ENCODE results near the gene INPP5D. TPM values are rescaled to one million over a fixed set of nuclear protein-coding genes. Genes with fewer than 3 reads are reported as not detected.
"Not testable (repeated sequence)": the region's sequence is repeated elsewhere in the genome, so short reads cannot be mapped to it uniquely, and the experiment has no call there.

INPP5D gene
- total RNA-seq, 1 donor from 2014 or later, result 8.9 TPM

DNA sequence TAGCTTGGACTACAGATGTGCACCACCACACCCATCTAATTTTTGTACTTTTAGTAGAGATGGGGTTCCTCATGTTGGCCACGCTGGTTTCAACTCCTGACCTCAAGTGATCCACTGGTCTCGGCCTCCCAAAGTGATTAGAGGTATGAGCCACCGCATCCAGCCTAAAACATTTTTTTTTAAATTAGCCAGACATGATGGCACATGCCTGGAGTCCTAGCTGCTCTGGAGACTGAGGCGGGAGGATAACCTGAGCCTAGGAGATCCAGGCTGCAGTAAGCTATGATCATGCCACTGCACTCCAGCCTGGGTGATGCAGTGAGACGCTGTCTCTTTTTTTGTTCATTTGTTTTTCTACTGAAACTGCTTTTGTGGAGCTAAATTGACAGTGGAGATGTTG, 126.7 kb downstream of the INPP5D start:
- DNase-seq (ENCODE audit: low spot score in 2 of 2, unreplicated experiment in 2 of 2), result no peak
- H3K4me1 Mint-ChIP-seq, result peaks cover 1% of the 10 kb centered on the region
- no peaks in the 10 kb centered on the region for H3K36me3 Mint-ChIP-seq
- H3K27ac Mint-ChIP-seq, result no peak overlapping the region
- H3K27me3 Mint-ChIP-seq (ENCODE audit: low read depth), result no peaks in the 10 kb centered on the region
- no peak overlapping the region for H3K4me3 Mint-ChIP-seq
- TF ChIP-seq, protein P1, sequence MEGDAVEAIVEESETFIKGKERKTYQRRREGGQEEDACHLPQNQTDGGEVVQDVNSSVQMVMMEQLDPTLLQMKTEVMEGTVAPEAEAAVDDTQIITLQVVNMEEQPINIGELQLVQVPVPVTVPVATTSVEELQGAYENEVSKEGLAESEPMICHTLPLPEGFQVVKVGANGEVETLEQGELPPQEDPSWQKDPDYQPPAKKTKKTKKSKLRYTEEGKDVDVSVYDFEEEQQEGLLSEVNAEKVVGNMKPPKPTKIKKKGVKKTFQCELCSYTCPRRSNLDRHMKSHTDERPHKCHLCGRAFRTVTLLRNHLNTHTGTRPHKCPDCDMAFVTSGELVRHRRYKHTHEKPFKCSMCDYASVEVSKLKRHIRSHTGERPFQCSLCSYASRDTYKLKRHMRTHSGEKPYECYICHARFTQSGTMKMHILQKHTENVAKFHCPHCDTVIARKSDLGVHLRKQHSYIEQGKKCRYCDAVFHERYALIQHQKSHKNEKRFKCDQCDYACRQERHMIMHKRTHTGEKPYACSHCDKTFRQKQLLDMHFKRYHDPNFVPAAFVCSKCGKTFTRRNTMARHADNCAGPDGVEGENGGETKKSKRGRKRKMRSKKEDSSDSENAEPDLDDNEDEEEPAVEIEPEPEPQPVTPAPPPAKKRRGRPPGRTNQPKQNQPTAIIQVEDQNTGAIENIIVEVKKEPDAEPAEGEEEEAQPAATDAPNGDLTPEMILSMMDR (IDR thresholded peaks at IDR 0.05; ENCODE audit: unreplicated experiment), result no peak
- no peaks in the 10 kb centered on the region for H3K9me3 Mint-ChIP-seq

- Mint-ChIP-seq H3K27ac (no peak overlapping the region), H3K4me1 (peaks cover 1% of the 10 kb centered on the region), H3K4me3 (no peak overlapping the region), H3K36me3 (no peaks in the 10 kb centered on the region), H3K9me3 (no peaks in the 10 kb centered on the region), H3K27me3 (ENCODE audit: low read depth) (no peaks in the 10 kb centered on the region)
- TF ChIP-seq, protein P1 (IDR thresholded peaks at IDR 0.05; ENCODE audit: unreplicated experiment), result no peak
- DNase-seq (ENCODE audit: low spot score in 2 of 2, unreplicated experiment in 2 of 2), result no peak
Measured at GRCh38 chr2:233189025-233189424, 128.9 kb downstream of the INPP5D start.

GRCh38 chr2:233191016-233191415, 130.9 kb downstream of the INPP5D start:
- not testable (repeated sequence) for H3K9me3 Mint-ChIP-seq; DNase-seq (ENCODE audit: low spot score in 2 of 2, unreplicated experiment in 2 of 2); H3K4me3 Mint-ChIP-seq; H3K36me3 Mint-ChIP-seq; H3K4me1 Mint-ChIP-seq; H3K27me3 Mint-ChIP-seq (ENCODE audit: low read depth); H3K27ac Mint-ChIP-seq

DNA sequence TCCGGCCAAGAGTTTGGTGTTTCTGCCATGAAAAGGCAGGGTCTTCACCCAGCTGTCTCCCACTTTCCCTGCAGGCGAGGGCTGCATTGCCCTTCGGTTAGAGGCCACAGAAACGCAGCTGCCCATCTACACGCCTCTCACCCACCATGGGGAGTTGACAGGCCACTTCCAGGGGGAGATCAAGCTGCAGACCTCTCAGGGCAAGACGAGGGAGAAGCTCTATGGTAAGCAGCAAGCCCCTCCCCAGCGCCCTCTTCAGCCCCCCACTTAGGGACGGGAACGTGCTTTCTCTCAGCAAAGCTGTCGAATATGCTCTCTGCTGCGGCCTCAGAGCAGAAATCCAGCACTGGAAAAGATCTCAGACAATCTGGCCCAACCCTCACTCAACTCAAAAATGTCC, 133.6 kb downstream of the INPP5D start:
- H3K4me3 Mint-ChIP-seq, result no peak overlapping the region
- no peak overlapping the region for H3K27ac Mint-ChIP-seq
- DNase-seq (ENCODE audit: low spot score in 2 of 2, unreplicated experiment in 2 of 2), result no peak
- no peaks in the 10 kb centered on the region for H3K36me3 Mint-ChIP-seq
- TF ChIP-seq, protein P1 (IDR thresholded peaks at IDR 0.05; ENCODE audit: unreplicated experiment), result no peak
- H3K4me1 Mint-ChIP-seq, result peaks cover under 1% of the 10 kb centered on the region
- H3K9me3 Mint-ChIP-seq, result no peaks in the 10 kb centered on the region
- no peaks in the 10 kb centered on the region for H3K27me3 Mint-ChIP-seq (ENCODE audit: low read depth)

GRCh38 chr2:233195027-233195426, 134.9 kb downstream of the INPP5D start:
- no peak for DNase-seq (ENCODE audit: low spot score in 2 of 2, unreplicated experiment in 2 of 2)
- no peak overlapping the region for H3K27ac Mint-ChIP-seq

DNA sequence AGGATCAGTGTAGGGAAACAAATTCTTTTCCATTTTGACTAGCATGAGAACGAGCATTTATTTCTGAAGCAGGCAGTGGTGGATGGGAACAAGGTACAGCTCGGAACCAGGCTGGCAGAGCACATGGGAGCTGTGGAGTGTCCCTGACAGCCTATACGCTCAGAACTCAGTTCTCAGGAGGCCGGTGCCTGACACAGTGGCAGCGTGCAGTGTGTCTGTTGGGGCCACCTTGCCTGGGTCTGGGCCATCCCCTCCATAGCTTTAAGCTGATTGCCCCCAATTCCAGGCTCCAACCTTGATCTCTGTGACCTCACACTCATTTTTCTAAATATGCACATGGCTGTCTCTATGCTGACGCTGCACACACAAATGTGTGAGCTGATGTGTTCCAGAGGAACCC, 136.9 kb downstream of the INPP5D start:
- TF ChIP-seq, protein P1 (IDR thresholded peaks at IDR 0.05; ENCODE audit: unreplicated experiment), result no peak
- Mint-ChIP-seq H3K9me3 (no peaks in the 10 kb centered on the region), H3K4me1 (no peaks in the 10 kb centered on the region), H3K36me3 (no peaks in the 10 kb centered on the region), H3K27ac (no peak overlapping the region), H3K4me3 (no peak overlapping the region), H3K27me3 (ENCODE audit: low read depth) (no peaks in the 10 kb centered on the region)
- no peak for DNase-seq (ENCODE audit: low spot score in 2 of 2, unreplicated experiment in 2 of 2)

More at GRCh38 chr2:233195027-233195426, 134.9 kb downstream of the INPP5D start:
- no peaks in the 10 kb centered on the region for H3K9me3 Mint-ChIP-seq
- H3K27me3 Mint-ChIP-seq (ENCODE audit: low read depth), result no peaks in the 10 kb centered on the region
- H3K4me3 Mint-ChIP-seq, result no peak overlapping the region
- TF ChIP-seq, protein P1 (IDR thresholded peaks at IDR 0.05; ENCODE audit: unreplicated experiment), result no peak
- H3K4me1 Mint-ChIP-seq, result no peaks in the 10 kb centered on the region
- no peaks in the 10 kb centered on the region for H3K36me3 Mint-ChIP-seq
